Upper lobe of left lung (tissue), 4 donors: ENCODE data around the gene DNAJC2.

ENCODE experiments used
- CTCF ChIP-seq, 6 experiments: fragments of 450-650 bp in 4 of 6; fragments of 200-600 bp in 2 of 6; sonication (generic) in 2 of 6; IDR thresholded peaks; one replicate each; pipeline ENCODE4 v1.5.1; 2016 to 2019; ENCODE audit warnings: antibody characterized with exemption in 6 of 6
- EP300 ChIP-seq, 4 donors: sonication (generic); formaldehyde crosslinking; IDR thresholded peaks; one replicate each; pipeline ENCODE4 v1.5.1; 2017; ENCODE audit warnings: antibody characterized with exemption in 4 of 4, control low read depth in 2 of 4
- POLR2A ChIP-seq, 4 donors: fragments of 450-650 bp; IDR thresholded peaks; one replicate each; pipeline ENCODE4 v1.5.1; 2016 to 2017; ENCODE audit warnings: antibody characterized with exemption in 4 of 4, mild to moderate bottlenecking in 2 of 4

- TF ChIP-seq CTCF (IDR thresholded peaks at IDR 0.05) (no peak), EP300 (IDR thresholded peaks at IDR 0.05) (no peak), POLR2A (IDR thresholded peaks at IDR 0.05) (no peak)
Observed at GRCh38 chr7:103307503-103308231, 36.9 kb downstream of the DNAJC2 start.
